Colon (tissue), 2 donors: ENCODE results near the gene MYO7B.

Experiments
- FAIRE-seq: peaks from 2 replicates; lab custom pipeline; 2012; peaks lifted over from hg19 to GRCh38; lab: Jason Lieb, UNC
- donor health status: control.
- donor health status: control.

The MYO7B gene

GRCh38 chr2:127650785-127651380, 115.4 kb downstream of the MYO7B start:
- no peak for FAIRE-seq

DNA sequence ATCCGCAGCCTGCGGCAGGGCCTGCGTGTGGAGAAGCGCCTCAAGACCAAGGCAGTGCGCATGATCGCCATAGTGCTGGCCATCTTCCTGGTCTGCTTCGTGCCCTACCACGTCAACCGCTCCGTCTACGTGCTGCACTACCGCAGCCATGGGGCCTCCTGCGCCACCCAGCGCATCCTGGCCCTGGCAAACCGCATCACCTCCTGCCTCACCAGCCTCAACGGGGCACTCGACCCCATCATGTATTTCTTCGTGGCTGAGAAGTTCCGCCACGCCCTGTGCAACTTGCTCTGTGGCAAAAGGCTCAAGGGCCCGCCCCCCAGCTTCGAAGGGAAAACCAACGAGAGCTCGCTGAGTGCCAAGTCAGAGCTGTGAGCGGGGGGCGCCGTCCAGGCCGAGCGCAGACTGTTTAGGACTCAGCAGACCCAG, 115.9 kb downstream of the MYO7B start:
- no peak for FAIRE-seq

DNA sequence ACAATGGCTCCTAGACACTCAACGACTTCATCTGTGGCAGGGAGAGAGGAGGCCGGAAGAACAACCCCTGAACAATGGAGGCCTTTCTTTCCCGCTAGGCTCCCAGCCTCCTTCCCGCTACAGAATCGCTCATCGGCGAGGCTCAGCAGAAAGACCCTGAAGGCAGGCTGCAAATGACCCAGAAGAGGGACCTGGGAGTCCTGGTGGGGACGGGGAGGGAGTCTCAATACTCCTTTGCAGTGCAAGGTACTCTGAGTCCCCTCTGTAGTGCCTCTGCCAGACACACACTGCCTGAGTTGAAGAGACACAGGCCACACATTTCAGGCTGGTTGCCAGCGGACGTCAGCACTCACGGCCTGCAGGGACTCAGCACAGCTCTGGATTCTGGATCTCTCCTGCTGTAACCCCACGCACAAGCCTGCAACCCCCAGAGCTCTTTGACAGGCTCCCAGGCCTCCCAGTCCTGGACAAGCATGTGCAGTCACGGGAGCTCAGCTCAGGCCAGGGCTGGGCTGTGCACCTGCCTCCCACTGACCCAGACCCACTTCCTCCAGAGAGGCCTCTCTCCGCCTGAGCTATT, 116.6 kb downstream of the MYO7B start:
- no peak for FAIRE-seq

DNA sequence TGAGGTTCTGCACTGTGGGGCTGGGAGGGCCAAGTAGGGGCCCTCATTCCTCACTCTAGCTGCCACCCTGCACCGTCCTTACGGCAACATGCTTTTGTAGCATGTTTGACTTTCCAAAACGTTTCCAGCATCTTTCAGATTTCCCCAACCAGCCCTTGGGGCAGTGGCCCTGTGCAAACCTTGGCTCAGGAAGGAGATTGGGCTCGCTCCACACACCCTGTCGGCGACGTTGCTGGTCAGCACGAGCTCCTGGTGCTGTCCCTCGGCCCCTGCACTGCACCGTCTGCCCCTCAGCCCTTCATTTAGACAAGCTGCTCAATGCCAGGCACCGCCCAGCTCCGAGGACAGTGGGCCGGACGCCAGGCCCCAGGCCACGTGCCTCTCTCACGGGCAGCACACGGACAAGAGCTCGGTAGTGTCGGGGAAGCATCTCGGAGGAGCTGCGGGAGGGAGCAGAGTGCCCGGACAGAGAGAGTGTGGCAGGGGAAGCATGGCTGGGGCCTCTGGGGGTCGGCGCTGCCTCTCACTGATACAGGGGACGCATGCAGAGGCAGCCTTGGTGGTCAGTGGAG, 117.4 kb downstream of the MYO7B start:
- FAIRE-seq, result no peak

GRCh38 chr2:127653421-127654083, 118.1 kb downstream of the MYO7B start:
- no peak for FAIRE-seq

- no peak for FAIRE-seq
These were observed 118.8 kb downstream of the MYO7B start for GRCh38 chr2:127654084-127654837.

GRCh38 chr2:127654838-127655175, 119.3 kb downstream of the MYO7B start:
- no peak for FAIRE-seq

- FAIRE-seq, result no peak
These were observed 120.0 kb downstream of the MYO7B start for GRCh38 chr2:127655209-127656073.

DNA sequence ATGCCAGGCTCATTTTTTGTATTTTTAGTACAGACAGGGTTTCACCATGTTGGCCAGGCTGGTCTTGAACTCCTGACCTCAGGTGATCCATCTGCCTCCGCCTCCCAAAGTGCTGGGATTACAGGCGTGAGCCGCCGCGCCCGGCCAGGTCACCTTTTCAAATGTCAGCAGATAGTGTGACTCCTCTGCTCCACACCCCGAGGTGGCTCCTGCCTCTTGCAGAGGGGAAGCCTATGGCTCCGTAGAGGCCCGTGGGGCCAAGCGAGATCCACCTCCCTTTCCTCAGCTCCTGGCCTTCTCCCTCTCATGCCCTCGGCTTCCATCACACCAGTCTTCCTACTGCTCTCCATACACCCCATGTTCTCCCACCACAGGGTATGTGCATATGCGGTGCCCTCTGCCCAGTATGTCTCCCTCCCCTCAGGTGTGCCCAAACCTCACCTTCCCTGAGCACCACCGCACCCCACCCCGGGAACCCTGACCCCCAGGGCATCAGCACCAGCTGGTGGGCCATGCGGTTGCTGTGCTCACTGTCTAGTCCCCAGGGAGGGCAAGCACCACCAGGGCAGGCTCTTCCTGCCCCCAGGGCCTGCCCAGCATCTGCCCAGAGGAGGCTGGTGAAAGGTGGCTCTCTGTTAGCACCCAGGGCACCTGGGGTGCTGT, 121.2 kb downstream of the MYO7B start:
- no peak for FAIRE-seq

DNA sequence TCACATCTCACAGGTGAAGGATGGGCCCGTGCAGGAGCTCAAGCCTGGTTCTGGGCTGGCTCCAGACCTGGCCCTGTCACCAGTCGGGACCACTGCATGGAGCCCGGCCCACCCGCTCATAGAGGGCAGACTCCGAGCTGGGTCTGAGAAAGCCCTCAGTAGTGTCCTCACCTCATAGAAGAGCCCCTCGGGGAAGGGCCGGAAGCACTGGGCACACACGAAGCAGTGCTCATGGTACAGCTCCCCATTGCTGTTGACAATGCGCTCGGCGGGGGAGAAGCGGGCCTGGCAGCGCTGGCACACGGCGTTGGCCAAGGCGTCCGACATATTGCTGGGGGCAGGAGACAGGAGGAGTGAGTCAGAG, 121.7 kb downstream of the MYO7B start:
- no peak for FAIRE-seq

DNA sequence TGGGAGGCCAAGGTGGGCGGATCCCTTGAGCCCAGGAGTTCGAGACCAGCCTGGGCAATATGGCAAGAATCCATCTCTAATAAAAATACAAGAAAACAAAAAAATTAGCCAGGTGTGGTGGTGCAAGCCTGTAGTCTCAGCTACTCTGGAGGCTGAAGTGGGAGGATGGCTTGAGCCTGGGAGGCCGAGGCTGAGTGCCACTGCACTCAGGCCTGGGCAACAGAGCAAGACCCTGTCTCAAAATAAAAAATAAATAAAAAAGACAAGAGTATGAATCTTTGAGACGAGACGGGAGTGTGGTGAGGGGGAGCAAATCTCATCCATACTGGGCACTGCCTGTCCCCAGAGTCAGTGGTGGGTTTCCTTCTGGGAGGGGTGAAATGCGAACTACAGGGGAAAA, 122.7 kb downstream of the MYO7B start:
- FAIRE-seq, result no peak

GRCh38 chr2:127658641-127659407, 123.3 kb downstream of the MYO7B start:
- no peak for FAIRE-seq

DNA sequence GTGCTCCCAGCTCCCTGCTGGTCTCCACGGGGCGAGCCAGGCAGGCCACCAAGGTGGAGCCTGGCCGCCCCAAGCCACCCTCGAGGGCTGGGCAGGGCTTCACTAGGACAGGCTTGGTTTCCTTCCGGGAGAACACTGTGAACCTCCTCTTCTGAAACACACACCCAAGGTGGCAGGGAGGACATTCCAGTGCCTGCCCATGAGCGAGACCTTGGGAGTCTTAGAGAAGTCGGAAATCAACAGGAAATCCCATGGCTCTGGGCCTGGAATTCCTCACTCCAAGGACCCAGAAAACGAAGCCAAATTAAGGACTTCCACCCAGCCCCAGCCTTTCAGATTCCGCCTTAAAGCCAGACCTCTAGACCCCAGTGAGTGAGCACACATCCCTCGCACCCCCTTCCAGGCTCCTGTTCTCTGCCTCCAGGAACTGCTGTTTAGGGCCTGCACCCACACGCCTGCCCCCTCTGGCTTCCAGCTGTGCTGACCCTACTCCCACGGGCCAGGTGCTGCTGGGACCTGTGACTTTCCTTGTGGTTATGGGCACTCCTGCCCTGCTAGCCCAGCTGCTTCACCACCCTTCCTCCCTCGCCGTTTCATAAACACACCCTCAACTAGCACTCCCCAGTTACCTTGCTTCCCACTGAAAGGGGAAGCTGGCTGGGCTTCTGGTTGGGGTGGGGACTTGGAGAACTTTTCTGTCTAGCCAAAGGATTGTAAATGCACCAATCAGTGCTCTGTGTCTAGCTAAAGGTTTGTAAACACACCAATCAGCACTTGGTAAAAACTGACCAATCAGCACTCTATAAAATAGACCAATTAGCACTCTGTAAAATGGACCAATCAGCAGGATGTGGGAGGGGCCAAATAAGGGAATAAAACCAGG, 124.2 kb downstream of the MYO7B start:
- no peak for FAIRE-seq

DNA sequence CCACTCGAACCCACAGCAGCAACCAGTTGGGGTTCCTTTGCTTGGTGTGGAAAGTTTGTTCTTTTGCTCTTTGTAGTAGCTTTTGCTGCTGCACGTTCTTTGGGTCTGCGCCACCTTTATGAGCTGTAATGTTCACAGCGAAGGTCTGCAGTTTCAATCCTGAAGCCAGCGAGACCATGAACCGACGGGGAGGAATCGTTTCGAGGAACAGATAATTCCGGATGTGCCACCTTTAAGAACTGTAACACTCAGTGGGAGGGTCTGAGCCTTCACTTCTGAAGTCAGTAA, 124.8 kb downstream of the MYO7B start:
- FAIRE-seq, result no peak

DNA sequence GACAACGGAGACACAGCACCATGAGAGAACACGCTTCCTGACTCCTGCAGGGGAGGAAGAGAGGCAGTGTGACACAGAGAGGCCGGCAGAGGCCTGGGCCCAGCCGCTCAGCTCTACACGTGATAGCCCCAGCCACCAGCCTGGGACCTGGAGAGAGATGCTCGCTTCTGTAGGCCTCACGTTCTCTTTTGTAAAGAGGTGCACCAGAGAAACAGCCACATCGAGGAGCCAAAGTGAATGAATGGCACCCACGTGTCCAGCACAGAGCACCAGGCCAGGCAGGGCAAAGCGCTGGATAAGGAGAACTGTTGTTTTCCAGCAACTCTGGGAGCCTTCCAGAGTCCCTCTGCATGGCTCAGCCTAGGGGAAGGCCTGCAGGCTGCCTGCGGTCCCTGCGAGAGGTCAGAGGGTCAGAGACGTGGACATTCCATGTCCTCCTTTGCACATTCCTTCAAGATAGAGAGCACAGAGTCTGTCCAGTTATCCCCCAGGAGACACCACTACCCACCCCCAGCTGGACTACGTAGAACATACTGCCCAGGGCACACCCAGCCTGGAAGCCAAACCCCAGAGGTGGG, 125.7 kb downstream of the MYO7B start:
- FAIRE-seq, result no peak

- FAIRE-seq, result no peak
These were observed 126.5 kb downstream of the MYO7B start for GRCh38 chr2:127661949-127662510.

- no peak for FAIRE-seq
These were observed 127.6 kb downstream of the MYO7B start for GRCh38 chr2:127662937-127663565.

DNA sequence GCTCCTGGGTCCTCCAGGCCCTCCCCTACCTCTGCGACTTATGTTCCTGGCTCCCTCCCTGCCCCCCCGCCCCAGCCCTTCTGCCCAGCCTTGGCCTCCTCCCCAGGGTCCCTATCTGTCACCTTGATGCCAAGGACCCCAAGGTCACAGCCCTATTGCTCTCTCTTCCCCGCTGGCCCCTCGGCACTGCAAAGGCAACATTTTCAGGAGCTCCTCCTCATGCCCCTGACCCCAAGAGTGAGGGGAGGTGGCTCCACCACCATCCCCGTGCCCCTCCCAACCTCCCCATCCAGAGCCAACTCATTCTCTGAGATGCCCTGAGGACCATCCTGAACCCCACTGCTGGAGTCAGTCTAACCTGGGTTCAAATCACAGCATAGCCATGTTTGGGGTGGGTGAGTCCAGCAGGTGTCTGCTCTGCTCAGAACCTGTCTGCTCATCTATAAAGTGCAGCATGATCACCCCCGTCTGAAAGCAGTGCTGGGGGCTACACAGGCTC, 128.1 kb downstream of the MYO7B start:
- no peak for FAIRE-seq
